ENCODE data around the gene SEMG1.

SEMG1 gene

GRCh38 chr20:45206725-45207124 is at the start of gene SEMG1:
Gene SEMG1, plus strand, starts transcription at chr20:45207033. Its CDS starts 21 bp downstream, at chr20:45207054.
- Histone ChIP-seq H3K36me3 (ENCODE audit: insufficient read depth) (no peaks in the 10 kb centered on the region), H3K4me3 (IDR thresholded peaks at IDR 0.05; ENCODE audit: insufficient read depth, low read depth, low read length) (no peak within 1 kb of the TSS), H3K27me3 (ENCODE audit: insufficient read depth, low read depth) (no peaks in the 10 kb centered on the region), H3K9ac (no peak within 1 kb of the TSS), H3K4me2 (no peak within 1 kb of the TSS), H3K4me1 (ENCODE audit: low read depth, poor library complexity, severe bottlenecking) (no peaks in the 10 kb centered on the region), H3K27ac (no peak within 1 kb of the TSS), H2AFZ (ENCODE audit: low read depth) (no peak within 1 kb of the TSS), H4K20me1 (ENCODE audit: insufficient read depth) (no peaks in the 10 kb centered on the region), H3K79me2 (ENCODE audit: insufficient read depth, low read depth) (no peaks in the 10 kb centered on the region)
- TF ChIP-seq CTCF (conservative IDR thresholded peaks at IDR 0.05; ENCODE audit: low read depth, low read length): no peak

GRCh38 chr20:45157962-45158361 is 48.9 kb upstream of the SEMG1 start:
- Histone ChIP-seq H4K20me1 (ENCODE audit: insufficient read depth) (no peaks in the 10 kb centered on the region), H3K27ac (no peak overlapping the region), H3K79me2 (ENCODE audit: insufficient read depth, low read depth) (no peaks in the 10 kb centered on the region), H3K27me3 (ENCODE audit: insufficient read depth, low read depth) (no peaks in the 10 kb centered on the region), H3K4me3 (IDR thresholded peaks at IDR 0.05; ENCODE audit: insufficient read depth, low read depth, low read length) (no peak overlapping the region), H3K9ac (no peak overlapping the region), H3K4me1 (ENCODE audit: low read depth, poor library complexity, severe bottlenecking) (no peaks in the 10 kb centered on the region), H2AFZ (ENCODE audit: low read depth) (no peak overlapping the region), H3K4me2 (no peak overlapping the region), H3K36me3 (ENCODE audit: insufficient read depth) (no peaks in the 10 kb centered on the region)
- no peak for TF ChIP-seq CTCF (conservative IDR thresholded peaks at IDR 0.05; ENCODE audit: low read depth, low read length)

- Histone ChIP-seq H3K79me2 (ENCODE audit: insufficient read depth, low read depth) (no peaks in the 10 kb centered on the region), H3K4me2 (no peak overlapping the region), H4K20me1 (ENCODE audit: insufficient read depth) (no peaks in the 10 kb centered on the region), H2AFZ (ENCODE audit: low read depth) (no peak overlapping the region), H3K4me1 (ENCODE audit: low read depth, poor library complexity, severe bottlenecking) (no peaks in the 10 kb centered on the region), H3K27ac (no peak overlapping the region), H3K9ac (no peak overlapping the region), H3K36me3 (ENCODE audit: insufficient read depth) (no peaks in the 10 kb centered on the region), H3K4me3 (IDR thresholded peaks at IDR 0.05; ENCODE audit: insufficient read depth, low read depth, low read length) (no peak overlapping the region), H3K27me3 (ENCODE audit: insufficient read depth, low read depth) (no peaks in the 10 kb centered on the region)
- TF ChIP-seq CTCF (conservative IDR thresholded peaks at IDR 0.05; ENCODE audit: low read depth, low read length): no peak
Observed at GRCh38 chr20:45163083-45163803, 43.6 kb upstream of the SEMG1 start.

- Histone ChIP-seq H3K4me2 (no peak overlapping the region), H4K20me1 (ENCODE audit: insufficient read depth) (no peaks in the 10 kb centered on the region), H3K27me3 (ENCODE audit: insufficient read depth, low read depth) (no peaks in the 10 kb centered on the region), H3K4me3 (IDR thresholded peaks at IDR 0.05; ENCODE audit: insufficient read depth, low read depth, low read length) (no peak overlapping the region), H3K36me3 (ENCODE audit: insufficient read depth) (no peaks in the 10 kb centered on the region), H2AFZ (ENCODE audit: low read depth) (no peak overlapping the region), H3K9ac (no peak overlapping the region), H3K4me1 (ENCODE audit: low read depth, poor library complexity, severe bottlenecking) (no peaks in the 10 kb centered on the region), H3K27ac (no peak overlapping the region), H3K79me2 (ENCODE audit: insufficient read depth, low read depth) (no peaks in the 10 kb centered on the region)
- no peak for TF ChIP-seq CTCF (conservative IDR thresholded peaks at IDR 0.05; ENCODE audit: low read depth, low read length)
Observed at GRCh38 chr20:45164906-45165305, 41.9 kb upstream of the SEMG1 start.

Measured in KMS-11 (cell line).